Heart left ventricle (tissue), 16 donors: ENCODE measurements around the gene POU3F3. TPM values are rescaled to one million over a fixed set of nuclear protein-coding genes. Genes with fewer than 3 reads are reported as not detected.

Source experiments
- ATAC-seq, 4 donors: fragments of 200-7000 bp; cut with Tn5 transposase; one replicate each; pipeline ENCODE4 v1.9.1; 2020 to 2022; ENCODE audit warnings: moderate library complexity in 4 of 4, mild to moderate bottlenecking in 3 of 4, moderate number of reproducible peaks in 1 of 4
- DNase-seq, 5 donors: peaks; one replicate each; pipeline ENCODE4 v3.0.0-alpha.2; 2020
- H3K27ac ChIP-seq, 12 donors: fragments of 200-600 bp; sonication (generic) in 4 of 12; one replicate each; pipeline versions ENCODE4 v1.5.0 to v1.8.0; 2016 to 2022; ENCODE audit warnings: mild to moderate bottlenecking in 2 of 12
- H3K27me3 ChIP-seq, 9 donors: fragments of 200-600 bp; sonication (generic) in 2 of 9; one replicate each; pipeline versions ENCODE4 v1.5.1 to v1.8.0; 2016 to 2022; ENCODE audit warnings: mild to moderate bottlenecking in 3 of 9
- H3K36me3 ChIP-seq, 9 donors: fragments of 200-600 bp; sonication (generic) in 2 of 9; one replicate each; pipeline versions ENCODE4 v1.5.0 to v1.8.0; 2018 to 2022; ENCODE audit warnings: mild to moderate bottlenecking in 2 of 9
- H3K4me1 ChIP-seq, 12 donors: fragments of 200-600 bp; sonication (generic) in 4 of 12; one replicate each; pipeline versions ENCODE4 v1.5.0 to v1.8.0; 2016 to 2022; ENCODE audit warnings: mild to moderate bottlenecking in 3 of 12
- H3K4me3 ChIP-seq, 12 donors: fragments of 200-600 bp; sonication (generic) in 4 of 12; one replicate each; pipeline versions ENCODE4 v1.5.0 to v1.8.0; 2017 to 2022; ENCODE audit warnings: mild to moderate bottlenecking in 9 of 12, moderate library complexity in 4 of 12
- H3K9me3 ChIP-seq, 12 donors: fragments of 200-600 bp; sonication (generic) in 4 of 12; one replicate each; pipeline versions ENCODE4 v1.5.0 to v1.8.0; 2016 to 2022; ENCODE audit warnings: mild to moderate bottlenecking in 1 of 12
- POLR2A ChIP-seq, 2 donors: fragments of 450-650 bp; IDR thresholded peaks; one replicate each; pipeline ENCODE4 v1.6.1; 2017; ENCODE audit warnings: antibody characterized with exemption in 2 of 2, mild to moderate bottlenecking in 2 of 2, moderate library complexity in 2 of 2
- WGBS, 4 donors: extraction: QIAGEN DNeasy Blood & Tissue Kit in 2 of 4; methylation state at CpG; one replicate each; pipeline versions ENCODE4 v1.1.5 to v1.1.7; 2013 to 2018; 5-methylcytosine and 5-hydroxymethylcytosine counted together
- intact Hi-C, 10 donors: fragments of 100-400 bp; cut with DNase I; formaldehyde crosslinking; loops; one replicate each; pipeline versions ENCODE4 v1.11.1 to v1.14.2; 2022
- polyA plus RNA-seq, 2 donors: library from polyadenylated mRNA; stranded (reverse); fragments of 200-250 nt; gene quantifications; one replicate each; pipeline ENCODE4 v1.2.3, GENCODE V29; 2013
- total RNA-seq, 9 donors: library from RNA; depleted of rRNA in 2 of 9; stranded (reverse); fragments of >200 nt in 2 of 9; fragmentation: NEBNext Ultra II Directional in 3 of 9; extraction: Animal tissue kit (Norgen Biotek cat#: 25700) in 3 of 9; gene quantifications; one replicate each; pipeline versions ENCODE4 v1.1.0 to v1.2.4, GENCODE V29; 2016 to 2023
- TF ChIP-seq, protein P1 (sequence below), 12 donors: fragments of 200-600 bp; sonication (generic) in 4 of 12; IDR thresholded peaks; one replicate each; pipeline versions ENCODE4 v1.5.0 to v1.8.0; 2018 to 2022; ENCODE audit warnings: antibody characterized with exemption in 12 of 12, mild to moderate bottlenecking in 5 of 12
- donor health status: ischemic (EF 13 %, LVEDD 7.1; RV severe dilation, severe dysfunction).
- donor health status: healthy with polysubstance abuse.
- donor health status: DM: no; HTN: yes; CAD: no.
- donor health status: DM: no; HTN: no; CAD: no.
- donor health status: ischemic (EF 25% LVEDD 6.9; RV normal size, moderate dysfunction).
- donor health status: ischemic (EF 25% LVEDD 5.7; RV mildly dilated, moderate dysfunction).
- donor health status: healthy.
- donor health status: DM: yes; HTN: yes; CAD: no.
- donor health status: ischemic (EF 35%, LVEDD 5.7; RV mildly dilated, moderate dysfunction).
- donor health status: nonischemic (EF 11% LVEDD 7.7; RV severe dilation, severe dysfunction).
- donor health status: DM: yes; HTN: yes; CAD: no.
- donor health status: PGD.
- donor health status: ischemic (EF 29% LVEDD 5.4; RV normal size, mild dysfunction).
- donor health status: nonischemic (EF 23%, LVEDD 6.1; RV moderate dilation, normal function).

POU3F3 gene
- total and polyA plus RNA-seq, 11 donors = 0.08 to 0.27 TPM; not detected in 9

DNA sequence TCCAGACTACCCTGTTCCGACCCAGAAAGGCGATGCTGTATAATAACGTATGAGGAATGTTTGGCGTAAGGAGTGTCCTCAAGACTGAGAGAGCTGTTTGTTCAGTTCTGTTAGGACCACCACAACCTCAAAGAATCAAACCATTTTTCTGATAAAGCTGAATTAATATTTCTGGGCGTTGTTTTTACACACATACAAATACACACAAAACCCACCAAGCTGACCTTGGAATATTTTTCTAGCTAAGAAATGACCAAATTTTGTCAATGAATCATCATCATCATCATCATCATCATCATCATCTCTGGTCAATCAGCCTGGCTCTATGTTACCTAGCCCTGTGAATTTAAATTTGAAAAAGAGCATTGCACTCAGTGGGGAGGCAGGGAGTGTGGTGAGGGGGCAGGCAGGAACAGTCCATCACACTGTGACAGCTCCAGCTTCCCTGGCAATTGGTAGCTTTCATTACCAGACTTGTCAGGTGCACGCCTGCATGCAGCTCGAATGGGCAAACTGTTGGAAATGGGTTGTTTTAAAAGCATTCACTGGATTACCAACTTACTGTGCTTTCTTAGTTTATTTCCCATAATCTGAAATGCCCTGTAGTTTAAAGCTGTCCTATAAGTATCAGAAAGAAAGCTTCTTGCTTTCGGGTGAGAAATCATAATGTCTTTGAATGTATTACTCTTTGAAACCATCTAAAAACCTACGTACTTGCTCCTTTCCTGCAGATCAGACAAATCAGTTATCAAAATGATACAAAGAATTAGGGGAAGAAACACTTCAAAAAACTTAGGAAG, 6.9 kb upstream of the POU3F3 start:
- intact Hi-C loops = no loop called here
- TF ChIP-seq POLR2A (IDR thresholded peaks at IDR 0.05) = no peak
- TF ChIP-seq, protein P1, sequence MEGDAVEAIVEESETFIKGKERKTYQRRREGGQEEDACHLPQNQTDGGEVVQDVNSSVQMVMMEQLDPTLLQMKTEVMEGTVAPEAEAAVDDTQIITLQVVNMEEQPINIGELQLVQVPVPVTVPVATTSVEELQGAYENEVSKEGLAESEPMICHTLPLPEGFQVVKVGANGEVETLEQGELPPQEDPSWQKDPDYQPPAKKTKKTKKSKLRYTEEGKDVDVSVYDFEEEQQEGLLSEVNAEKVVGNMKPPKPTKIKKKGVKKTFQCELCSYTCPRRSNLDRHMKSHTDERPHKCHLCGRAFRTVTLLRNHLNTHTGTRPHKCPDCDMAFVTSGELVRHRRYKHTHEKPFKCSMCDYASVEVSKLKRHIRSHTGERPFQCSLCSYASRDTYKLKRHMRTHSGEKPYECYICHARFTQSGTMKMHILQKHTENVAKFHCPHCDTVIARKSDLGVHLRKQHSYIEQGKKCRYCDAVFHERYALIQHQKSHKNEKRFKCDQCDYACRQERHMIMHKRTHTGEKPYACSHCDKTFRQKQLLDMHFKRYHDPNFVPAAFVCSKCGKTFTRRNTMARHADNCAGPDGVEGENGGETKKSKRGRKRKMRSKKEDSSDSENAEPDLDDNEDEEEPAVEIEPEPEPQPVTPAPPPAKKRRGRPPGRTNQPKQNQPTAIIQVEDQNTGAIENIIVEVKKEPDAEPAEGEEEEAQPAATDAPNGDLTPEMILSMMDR (IDR thresholded peaks at IDR 0.05) = no peak
- H3K4me1 ChIP-seq = peaks cover 0 to 38% (median 14%) of the 10 kb centered on the region in 12 donors
- no peak for DNase-seq
- no peak overlapping the region for H3K27ac ChIP-seq
- 13 to 23% (median 19%) methylated on average over 9 of the region's 9 CpGs for whole genome bisulfite sequencing, 4 donors
- no peak for ATAC-seq
- peaks cover 68 to 100% (median 97%) of the 10 kb centered on the region in 9 donors for H3K27me3 ChIP-seq
- H3K36me3 ChIP-seq = no peaks in the 10 kb centered on the region
- H3K4me3 ChIP-seq = no peak overlapping the region
- H3K9me3 ChIP-seq = no peaks in the 10 kb centered on the region

DNA sequence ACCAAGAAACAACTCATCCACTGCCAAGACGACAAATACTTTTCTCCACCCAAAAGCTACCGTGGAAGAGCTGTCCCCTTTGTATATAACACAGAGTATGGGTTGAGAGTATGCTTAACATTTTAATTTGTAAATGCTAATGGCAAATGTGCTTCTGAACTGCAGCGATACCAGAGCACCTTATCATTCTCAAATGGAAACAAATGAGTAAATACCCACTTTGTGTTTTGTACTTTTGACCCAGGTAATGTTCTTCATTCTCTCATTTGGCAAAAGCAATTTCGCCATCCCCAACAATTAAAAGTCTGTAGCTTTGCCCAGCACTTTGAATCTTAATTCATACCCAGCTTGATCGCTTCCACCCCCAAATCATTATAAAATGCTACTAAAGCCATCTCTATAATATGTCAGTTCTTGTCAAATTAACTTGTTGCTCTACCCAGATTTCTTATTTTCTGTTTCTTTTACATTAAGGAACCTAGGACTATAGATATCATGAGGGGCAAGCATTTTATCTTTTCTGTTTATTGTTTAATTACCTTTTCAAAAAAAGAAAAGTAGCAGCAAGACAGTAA, 6.2 kb upstream of the POU3F3 start:
- Histone ChIP-seq H3K27ac (no peak overlapping the region), H3K27me3 (peaks cover 66 to 100% (median 95%) of the 10 kb centered on the region in 9 donors), H3K4me3 (no peak overlapping the region), H3K36me3 (no peaks in the 10 kb centered on the region), H3K9me3 (no peaks in the 10 kb centered on the region), H3K4me1 (peaks cover 0 to 42% (median 19%) of the 10 kb centered on the region in 12 donors)
- no peak for DNase-seq
- no peak for ATAC-seq
- TF ChIP-seq POLR2A (IDR thresholded peaks at IDR 0.05) = no peak
- TF ChIP-seq, protein P1 (IDR thresholded peaks at IDR 0.05) = no peak
- WGBS, 4 donors = 9 to 24% (median 20%) methylated on average over 5 of the region's 5 CpGs
- intact Hi-C loops = no loop called here

DNA sequence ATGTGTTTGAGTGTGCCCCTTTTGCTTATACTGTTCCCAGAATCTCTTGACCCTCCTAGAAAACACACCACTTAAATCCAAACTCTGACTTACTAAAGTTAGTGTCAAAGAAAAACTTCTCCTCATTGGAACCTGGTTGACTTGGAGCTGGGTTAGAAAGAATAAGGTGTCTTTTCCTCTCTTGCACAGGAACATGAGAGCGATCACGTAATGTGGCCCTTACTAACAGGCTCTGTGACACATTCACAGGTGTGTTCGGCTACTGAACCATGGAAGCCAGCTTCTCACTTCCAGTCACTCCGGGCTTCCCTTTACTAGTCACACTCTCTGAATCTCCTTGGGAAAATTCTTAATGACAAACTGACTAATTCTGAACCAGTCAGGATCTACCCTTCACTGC, 5.4 kb upstream of the POU3F3 start:
- intact Hi-C loops = no loop called here
- Histone ChIP-seq H3K4me1 (peaks cover 0 to 42% (median 23%) of the 10 kb centered on the region in 12 donors), H3K4me3 (no peak overlapping the region), H3K27me3 (peaks cover 63 to 98% (median 93%) of the 10 kb centered on the region in 9 donors), H3K9me3 (no peaks in the 10 kb centered on the region), H3K27ac (no peak overlapping the region), H3K36me3 (no peaks in the 10 kb centered on the region)
- ATAC-seq (no peak), DNase-seq (no peak)
- 18 to 39% (median 31%) methylated on average over 4 of the region's 4 CpGs for WGBS, 4 donors
- TF ChIP-seq POLR2A (IDR thresholded peaks at IDR 0.05) = no peak
- TF ChIP-seq, protein P1 (IDR thresholded peaks at IDR 0.05) = no peak

DNA sequence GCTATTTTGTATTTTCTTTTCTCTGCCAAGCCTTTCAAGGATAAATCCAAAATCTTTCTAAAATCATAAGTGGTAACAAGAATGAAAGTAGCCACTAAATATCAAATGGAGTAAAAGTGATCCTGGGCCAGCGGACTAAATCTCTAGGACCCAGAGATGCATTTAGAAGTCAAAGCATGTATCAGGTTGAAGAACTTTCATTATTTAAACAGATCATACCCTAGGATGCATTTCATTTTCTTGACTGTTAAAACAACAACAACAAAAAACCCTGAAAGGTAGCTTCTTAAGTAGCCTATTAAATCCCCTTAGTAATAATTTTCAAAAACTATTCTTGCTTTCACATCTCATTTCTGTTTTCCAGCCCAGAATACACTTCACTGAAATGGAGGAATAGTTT, 4.8 kb upstream of the POU3F3 start:
- ATAC-seq (no peak), DNase-seq (no peak)
- Histone ChIP-seq H3K4me3 (no peak overlapping the region), H3K4me1 (peaks cover 0 to 42% (median 26%) of the 10 kb centered on the region in 12 donors), H3K9me3 (no peaks in the 10 kb centered on the region), H3K27me3 (peaks cover 64 to 98% (median 93%) of the 10 kb centered on the region in 9 donors), H3K27ac (no peak overlapping the region), H3K36me3 (no peaks in the 10 kb centered on the region)
- TF ChIP-seq POLR2A (IDR thresholded peaks at IDR 0.05) = no peak
- TF ChIP-seq, protein P1 (IDR thresholded peaks at IDR 0.05) = no peak
- WGBS, 4 donors = 4 to 13% (median 11%) methylated on average over 1 of the region's 1 CpG
- intact Hi-C loops = no loop called here
